IMR-90 (cell line): ENCODE measurements around the gene CYP26B1.
"Not testable (repeated sequence)": the region's sequence is repeated elsewhere in the genome, so short reads cannot be mapped to it uniquely, and the experiment has no call there.

Source experiments
- BHLHE40 ChIP-seq: fragments of 150-350 bp; IDR thresholded peaks from 2 replicates; pipeline ENCODE4 v1.6.1; 2016; ENCODE audit warnings: mild to moderate bottlenecking, low read depth, low read length
- CEBPB ChIP-seq: IDR thresholded peaks from 2 replicates; pipeline ENCODE4 v1.6.1; 2012; ENCODE audit warnings: low read depth, low read length, improper control_type of control experiment
- CHD1 ChIP-seq: IDR thresholded peaks from 2 replicates; pipeline ENCODE4 v1.6.1; 2012; ENCODE audit warnings: low read depth, low read length, improper control_type of control experiment
- CTCF ChIP-seq: conservative IDR thresholded peaks from 2 replicates; pipeline ENCODE4 v1.5.1; 2012; ENCODE audit warnings: mild to moderate bottlenecking, low read depth, low read length, improper control_type of control experiment
- ELK1 ChIP-seq: fragments of 150-350 bp; IDR thresholded peaks from 2 replicates; pipeline ENCODE4 v1.6.1; 2016; ENCODE audit warnings: low read depth, mild to moderate bottlenecking, low read length, moderate library complexity, borderline replicate concordance
- FOS ChIP-seq: fragments of 150-350 bp; IDR thresholded peaks from 2 replicates; pipeline ENCODE4 v1.6.1; 2016; ENCODE audit warnings: low read depth, low read length
- MAFK ChIP-seq: IDR thresholded peaks from 2 replicates; pipeline ENCODE4 v1.6.1; 2012; ENCODE audit warnings: low read depth, low read length, improper control_type of control experiment
- POLR2A ChIP-seq: IDR thresholded peaks from 2 replicates; pipeline ENCODE4 v1.6.1; 2012; ENCODE audit warnings: mild to moderate bottlenecking, low read depth, low read length
- RCOR1 ChIP-seq: IDR thresholded peaks from 2 replicates; pipeline ENCODE4 v1.6.1; 2012; ENCODE audit warnings: mild to moderate bottlenecking, low read length, improper control_type of control experiment; ENCODE audit not compliant: insufficient replicate concordance
- RFX5 ChIP-seq: IDR thresholded peaks from 2 replicates; pipeline ENCODE4 v1.8.0; 2012; ENCODE audit warnings: low read depth, mild to moderate bottlenecking, low read length, moderate library complexity
- SMC3 ChIP-seq: fragments of 150-350 bp; IDR thresholded peaks from 2 replicates; pipeline ENCODE4 v1.6.1; 2016; ENCODE audit warnings: low read depth, mild to moderate bottlenecking, antibody characterized with exemption, low read length, moderate library complexity
- USF2 ChIP-seq: fragments of 150-350 bp; IDR thresholded peaks from 2 replicates; pipeline ENCODE4 v1.6.1; 2017; ENCODE audit warnings: mild to moderate bottlenecking, antibody characterized with exemption, low read length, low read depth

- TF ChIP-seq RCOR1, CTCF, POLR2A, BHLHE40, CHD1, CEBPB, MAFK, USF2, SMC3, RFX5, ELK1, FOS: not testable (repeated sequence)
Observed at GRCh38 chr2:72086871-72087633, 60.6 kb downstream of the CYP26B1 start.
